HG03565 (cell line): ENCODE measurements around the gene AGAP1.

Source experiments
- ATAC-seq: cut with Tn5 transposase; IDR thresholded peaks from one replicate; pipeline ENCODE4 v1.9.1; 2021; ENCODE audit warnings: mild to moderate bottlenecking, moderate library complexity; ENCODE audit not compliant: unreplicated experiment

Gene AGAP1

DNA sequence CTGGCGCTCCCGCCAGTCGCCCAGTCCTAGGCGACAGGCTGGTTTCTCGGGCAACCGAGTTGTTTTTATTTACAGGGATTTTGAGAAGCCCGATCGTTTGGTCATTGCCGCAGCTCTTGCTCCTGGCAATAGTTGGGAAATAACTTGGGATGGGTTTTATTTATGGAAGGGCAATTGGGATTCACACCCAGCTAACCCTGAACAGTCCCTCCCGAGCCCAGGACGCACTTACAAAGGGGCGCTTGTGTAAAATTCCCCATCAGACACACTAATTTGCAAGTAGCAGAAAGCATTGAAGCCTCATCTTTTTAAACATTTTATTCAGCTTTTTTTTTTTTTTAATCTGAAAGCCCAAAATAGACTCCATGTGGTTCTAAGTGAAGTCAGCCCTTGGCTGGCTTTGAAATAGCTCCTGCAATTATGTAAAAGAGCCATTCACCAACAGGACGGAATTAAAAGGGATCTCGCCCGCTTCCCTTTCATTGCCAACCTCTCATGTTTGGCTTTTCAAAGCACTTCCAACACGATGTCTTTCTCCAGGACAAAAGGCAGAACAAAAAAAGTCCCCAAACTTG, 677.9 kb downstream of the AGAP1 start:
- no peak for ATAC-seq

DNA sequence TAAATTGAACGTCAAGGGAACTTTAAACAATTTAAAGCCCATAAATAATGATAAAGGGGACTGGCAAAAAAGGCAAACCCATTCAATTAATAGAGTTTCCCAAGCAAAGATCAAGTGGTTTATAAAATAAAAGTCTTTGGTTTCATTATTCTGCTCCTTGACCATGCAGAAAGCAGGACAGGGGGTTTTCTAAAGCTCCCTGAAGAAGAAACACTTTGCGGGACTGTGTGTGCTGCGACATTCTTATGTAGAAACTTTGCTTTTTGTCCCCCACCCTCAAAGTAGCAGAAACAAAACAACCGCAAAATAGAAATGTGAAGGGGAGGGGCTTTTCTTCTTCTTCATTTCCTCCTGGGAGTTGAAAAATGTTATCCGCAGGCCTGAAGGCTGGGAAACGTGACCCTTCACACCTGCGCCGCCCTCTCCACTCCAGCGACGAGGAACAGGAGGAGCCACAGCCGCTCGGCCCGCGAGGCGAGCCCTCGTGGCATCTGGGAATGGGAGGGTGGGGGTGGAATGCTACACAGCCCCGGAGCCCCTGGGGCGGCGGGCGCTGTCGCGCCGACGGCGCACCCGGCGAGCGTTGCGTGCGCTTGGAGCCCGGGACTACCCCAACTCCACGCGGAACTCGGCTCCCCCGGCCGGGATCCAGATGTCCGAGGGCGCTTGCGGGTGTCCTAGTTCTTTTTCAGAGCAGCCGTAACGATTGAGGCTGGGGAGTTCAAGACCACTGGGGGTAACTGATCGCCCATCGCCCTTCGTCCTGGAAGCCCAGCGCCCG, 678.6 kb downstream of the AGAP1 start:
- no peak for ATAC-seq

- no peak for ATAC-seq
Measured at GRCh38 chr2:236173036-236173728, 679.3 kb downstream of the AGAP1 start.

- no peak for ATAC-seq
Measured at GRCh38 chr2:236173729-236174607, 680.1 kb downstream of the AGAP1 start.

DNA sequence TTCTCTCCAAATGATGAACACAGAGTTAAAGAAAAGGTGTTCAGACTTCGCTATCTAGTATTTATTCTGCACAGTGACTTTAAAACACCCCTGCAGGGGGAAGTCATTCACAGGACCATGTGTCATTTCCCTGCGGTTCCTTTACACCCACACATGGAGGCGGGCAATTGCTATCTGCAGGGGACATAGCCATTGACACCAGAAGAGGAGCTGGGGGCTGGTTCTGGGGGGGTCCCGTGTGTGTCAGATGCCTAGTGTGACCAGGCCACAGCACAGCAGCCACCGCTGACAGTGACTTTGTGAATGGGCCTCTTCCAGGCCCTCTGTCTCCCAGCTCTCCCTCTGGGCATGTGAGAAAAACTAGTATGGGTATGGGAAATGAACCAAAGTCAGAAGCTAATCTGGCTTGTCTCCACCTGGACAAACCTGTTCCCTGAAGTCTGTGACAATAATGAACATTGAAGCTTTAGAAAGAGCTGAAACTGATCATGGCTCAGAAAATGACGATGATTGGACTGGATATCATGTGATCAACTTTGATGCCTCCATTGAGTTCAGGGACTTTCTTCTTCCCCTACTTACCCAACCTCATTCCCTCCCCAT, 681.8 kb downstream of the AGAP1 start:
- ATAC-seq = no peak

DNA sequence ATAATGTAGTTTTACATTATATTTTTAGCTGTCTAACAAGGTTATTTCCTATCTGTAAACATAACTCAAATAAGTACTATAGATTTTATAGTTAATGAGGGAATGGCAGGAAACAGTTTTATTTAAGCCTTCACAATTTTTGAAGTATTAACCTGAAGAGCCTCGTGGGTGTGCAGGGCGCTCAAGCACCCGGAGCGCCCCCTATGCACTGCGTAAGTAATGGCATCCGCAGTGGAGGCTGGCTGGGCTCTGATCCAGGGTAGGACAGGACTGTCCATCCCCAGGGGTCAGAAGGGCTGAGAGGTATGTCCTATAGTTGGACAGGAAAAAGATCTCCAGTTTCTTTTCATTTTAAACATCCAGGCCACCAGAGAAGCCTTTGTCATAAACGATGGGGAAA, 682.6 kb downstream of the AGAP1 start:
- no peak for ATAC-seq

DNA sequence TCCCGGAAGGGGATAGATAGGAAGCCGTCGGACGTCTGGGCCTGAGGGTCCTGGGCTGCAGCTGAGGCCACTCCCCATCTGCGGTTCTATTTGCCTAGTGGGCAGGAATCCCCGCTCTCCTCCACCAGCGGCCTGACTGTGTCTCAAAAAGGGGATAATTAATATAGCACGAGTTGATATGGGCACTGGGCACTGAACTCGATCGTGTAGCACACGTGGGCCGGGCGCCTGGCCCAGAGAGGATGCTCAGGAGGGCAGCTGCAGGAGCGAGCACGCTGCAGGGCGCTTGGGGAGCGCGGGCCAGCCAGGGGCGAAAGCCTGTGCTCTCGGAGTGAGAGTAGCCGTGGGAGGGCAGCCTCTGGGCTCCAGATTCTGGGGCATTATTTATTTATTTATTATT, 683.1 kb downstream of the AGAP1 start:
- ATAC-seq = no peak

- no peak for ATAC-seq
Measured at GRCh38 chr2:236177604-236177966, 683.7 kb downstream of the AGAP1 start.

- no peak for ATAC-seq
Measured at GRCh38 chr2:236177967-236178889, 684.4 kb downstream of the AGAP1 start.

DNA sequence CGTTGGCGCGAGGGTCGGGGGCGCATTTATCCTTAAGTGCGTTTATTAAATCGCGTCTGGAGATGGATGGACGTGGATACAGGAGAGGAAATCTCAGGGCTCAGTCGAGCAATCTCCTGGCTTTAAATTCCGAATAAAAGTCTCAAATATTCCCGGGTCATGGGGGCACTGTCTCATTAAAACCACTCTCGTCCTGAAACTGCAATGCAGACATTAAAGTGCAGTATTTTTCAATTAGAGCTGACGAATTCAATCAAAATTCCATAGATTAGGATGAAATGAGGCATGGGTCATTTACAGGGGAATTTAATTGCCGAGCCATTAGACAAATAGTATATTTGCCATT, 685.0 kb downstream of the AGAP1 start:
- no peak for ATAC-seq

GRCh38 chr2:236179236-236180075, 685.6 kb downstream of the AGAP1 start:
- no peak for ATAC-seq

DNA sequence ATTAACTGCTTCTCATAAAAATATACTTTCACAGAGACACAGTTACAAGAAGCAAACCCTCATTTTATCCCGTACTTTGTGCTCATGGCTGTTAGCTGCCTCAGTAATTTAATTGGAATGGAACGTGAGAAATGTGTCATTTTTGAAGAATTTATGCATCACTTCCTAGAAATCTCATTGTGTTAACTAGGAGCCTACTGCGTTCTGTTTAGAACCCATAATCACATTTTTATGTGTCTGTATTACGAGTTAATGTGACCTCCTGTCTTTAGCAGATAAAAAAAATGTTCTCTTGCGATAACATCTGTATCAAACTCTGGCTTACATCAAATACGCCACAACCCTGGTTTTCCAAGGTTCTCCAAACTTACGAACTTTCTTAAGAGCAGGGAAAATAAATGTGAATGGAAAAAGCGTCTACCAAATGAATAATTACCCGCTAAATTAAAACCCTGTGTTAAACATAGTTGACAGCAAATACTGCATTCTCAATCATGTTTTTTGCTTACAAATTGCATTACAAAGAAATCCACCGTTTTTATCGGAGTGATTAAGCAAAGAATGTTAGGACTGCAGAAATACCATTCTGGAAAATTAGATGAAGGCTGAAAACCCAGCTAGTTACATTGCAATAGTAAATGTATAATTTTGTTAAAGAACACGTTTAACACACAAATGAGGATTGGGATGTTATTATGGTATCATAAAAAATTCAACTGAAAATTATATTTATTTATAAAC, 686.4 kb downstream of the AGAP1 start:
- ATAC-seq = no peak

- ATAC-seq = no peak
Measured at GRCh38 chr2:236180831-236181453, 687.1 kb downstream of the AGAP1 start.
